K562 (cell line): ENCODE measurements around the gene KCNQ4. TPM values are rescaled to one million over a fixed set of nuclear protein-coding genes. Genes with fewer than 3 reads are reported as not detected.

ENCODE experiments used
- ARID2 ChIP-seq: fragments of 450-650 bp; IDR thresholded peaks from 2 replicates; pipeline ENCODE4 v1.6.1; 2017; ENCODE audit warnings: antibody characterized with exemption, mild to moderate bottlenecking
- ATF1 ChIP-seq, 2 experiments: fragments of 450-650 bp in 1 of 2; IDR thresholded peaks; 2 replicates each; pipeline ENCODE4 v1.6.1; 2016; ENCODE audit warnings: missing compliant biosample characterization in 1 of 2, missing genetic modification characterization in 1 of 2
- BRD9 ChIP-seq: fragments of 450-650 bp; IDR thresholded peaks from 2 replicates; pipeline ENCODE4 v1.6.1; 2018; ENCODE audit warnings: low read depth; ENCODE audit not compliant: partially characterized antibody
- CEBPG ChIP-seq, 3 experiments: fragments of 200-800 bp in 1 of 3; sonication (Bioruptor generic) in 1 of 3; sonication (generic) in 1 of 3; formaldehyde crosslinking in 1 of 3; IDR thresholded peaks in 2 of 3; conservative IDR thresholded peaks in 1 of 3; 2 replicates each; pipeline versions ENCODE4 v1.6.1 to v1.8.0; 2016 to 2022; ENCODE audit warnings: missing compliant biosample characterization in 2 of 3, missing genetic modification characterization in 2 of 3, mild to moderate bottlenecking in 1 of 3, missing genetic modification reagents in 1 of 3
- CTCF ChIP-seq, 3 experiments: IDR thresholded peaks in 2 of 3; conservative IDR thresholded peaks in 1 of 3; 2 replicates each; pipeline ENCODE4 v1.5.1; 2011 to 2012; ENCODE audit warnings: low read length in 3 of 3, mild to moderate bottlenecking in 3 of 3, control low read depth in 2 of 3, improper control_type of control experiment in 1 of 3, inconsistent platforms in 1 of 3, low read depth in 1 of 3, mixed read lengths in 1 of 3, moderate library complexity in 1 of 3; ENCODE audit not compliant: insufficient read depth in 2 of 3
- CTCFL ChIP-seq: IDR thresholded peaks from 2 replicates; pipeline ENCODE4 v1.6.1; 2011; ENCODE audit warnings: borderline replicate concordance, low read depth, mild to moderate bottlenecking, moderate library complexity, low read length; ENCODE audit not compliant: insufficient read depth, poor library complexity, severe bottlenecking
- EP300 ChIP-seq: IDR thresholded peaks from 2 replicates; pipeline ENCODE4 v1.6.1; 2012; ENCODE audit warnings: low read length, improper control_type of control experiment
- NR2C2 ChIP-seq, 2 experiments: fragments of 200-800 bp in 1 of 2; sonication (Bioruptor generic) in 1 of 2; sonication (generic) in 1 of 2; formaldehyde crosslinking in 1 of 2; IDR thresholded peaks; 2 replicates each; pipeline versions ENCODE4 v1.6.1 to v1.8.0; 2016 to 2022; ENCODE audit warnings: mild to moderate bottlenecking in 1 of 2, missing compliant biosample characterization in 1 of 2, missing genetic modification characterization in 1 of 2, missing genetic modification reagents in 1 of 2
- RBM25 ChIP-seq: fragments of 200-400 bp; formaldehyde crosslinking; IDR thresholded peaks from 2 replicates; pipeline ENCODE4 v1.6.1; 2018; ENCODE audit warnings: low read length, low read depth, moderate library complexity; ENCODE audit not compliant: severe bottlenecking
- SOX6 ChIP-seq: fragments of 450-650 bp; IDR thresholded peaks from 2 replicates; pipeline ENCODE4 v1.6.1; 2014; ENCODE audit warnings: mild to moderate bottlenecking
- STAT5A ChIP-seq: IDR thresholded peaks from 2 replicates; pipeline ENCODE4 v1.6.1; 2012; ENCODE audit warnings: low read length, inconsistent platforms, borderline replicate concordance
- ZBED1 ChIP-seq: IDR thresholded peaks from 2 replicates; pipeline ENCODE4 v1.6.1; 2014
- ZNF12 ChIP-seq: sonication (generic); formaldehyde crosslinking; IDR thresholded peaks from 2 replicates; pipeline ENCODE4 v1.4.0; 2020; ENCODE audit warnings: mild to moderate bottlenecking, missing genetic modification reagents
- ZNF174 ChIP-seq: fragments of 250-450 bp; sonication (Bioruptor Pico); IDR thresholded peaks from 2 replicates; pipeline ENCODE4 v1.4.0; 2020; ENCODE audit warnings: mild to moderate bottlenecking
- ZNF311 ChIP-seq: fragments of 250-450 bp; sonication (Bioruptor Pico); IDR thresholded peaks from 2 replicates; pipeline ENCODE4 v1.4.0; 2020; ENCODE audit warnings: mild to moderate bottlenecking, moderate library complexity
- ZNF347 ChIP-seq: fragments of 450-650 bp; formaldehyde crosslinking; IDR thresholded peaks from 2 replicates; pipeline ENCODE4 v1.4.0; 2020; ENCODE audit warnings: low read depth, mild to moderate bottlenecking, moderate library complexity
- polyA plus RNA-seq, 8 experiments: library from polyadenylated mRNA; depleted of rRNA in 4 of 8; stranded (reverse) in 5 of 8; unstranded in 3 of 8; fragments of >200 nt; fragmentation: Nextera tagmentation in 2 of 8; fragmentation: Illumina TruSeq in 1 of 8; extraction: Ambion mirVana in 2 of 8; extraction: Trizol in 1 of 8; gene quantifications; 2 replicates each; pipeline versions ENCODE4 v1.2.1 to v1.2.3, GENCODE V29; 2011 to 2014; ENCODE audit warnings: inconsistent platforms in 1 of 8, missing spikeins in 1 of 8
- total RNA-seq, 7 experiments: library from RNA; depleted of rRNA in 6 of 7; stranded (reverse); fragments of >200 nt in 6 of 7; fragmentation: Illumina TruSeq in 2 of 7; extraction: Trizol in 2 of 7; gene quantifications; 2 replicates each; pipeline versions ENCODE4 v1.2.1 to v1.2.3, GENCODE V29; 2011 to 2021; ENCODE audit warnings: low replicate concordance in 1 of 7
- TF ChIP-seq, protein P1 (sequence below): sonication (generic); formaldehyde crosslinking; IDR thresholded peaks from 2 replicates; pipeline ENCODE4 v1.8.1; 2023; ENCODE audit warnings: mild to moderate bottlenecking, missing genetic modification reagents, moderate library complexity
- TF ChIP-seq, protein P2 (sequence below): fragments of 250-450 bp; sonication (Bioruptor Pico); IDR thresholded peaks from 2 replicates; pipeline ENCODE4 v1.9.0; 2021; ENCODE audit warnings: mild to moderate bottlenecking, inconsistent platforms

The KCNQ4 gene
- total and polyA plus RNA-seq, 9 of the 15 experiments (the other 6 are each of a cell fraction or from before 2014, with no cell fraction given): 0.07 to 4.1 (median 0.79) TPM

DNA sequence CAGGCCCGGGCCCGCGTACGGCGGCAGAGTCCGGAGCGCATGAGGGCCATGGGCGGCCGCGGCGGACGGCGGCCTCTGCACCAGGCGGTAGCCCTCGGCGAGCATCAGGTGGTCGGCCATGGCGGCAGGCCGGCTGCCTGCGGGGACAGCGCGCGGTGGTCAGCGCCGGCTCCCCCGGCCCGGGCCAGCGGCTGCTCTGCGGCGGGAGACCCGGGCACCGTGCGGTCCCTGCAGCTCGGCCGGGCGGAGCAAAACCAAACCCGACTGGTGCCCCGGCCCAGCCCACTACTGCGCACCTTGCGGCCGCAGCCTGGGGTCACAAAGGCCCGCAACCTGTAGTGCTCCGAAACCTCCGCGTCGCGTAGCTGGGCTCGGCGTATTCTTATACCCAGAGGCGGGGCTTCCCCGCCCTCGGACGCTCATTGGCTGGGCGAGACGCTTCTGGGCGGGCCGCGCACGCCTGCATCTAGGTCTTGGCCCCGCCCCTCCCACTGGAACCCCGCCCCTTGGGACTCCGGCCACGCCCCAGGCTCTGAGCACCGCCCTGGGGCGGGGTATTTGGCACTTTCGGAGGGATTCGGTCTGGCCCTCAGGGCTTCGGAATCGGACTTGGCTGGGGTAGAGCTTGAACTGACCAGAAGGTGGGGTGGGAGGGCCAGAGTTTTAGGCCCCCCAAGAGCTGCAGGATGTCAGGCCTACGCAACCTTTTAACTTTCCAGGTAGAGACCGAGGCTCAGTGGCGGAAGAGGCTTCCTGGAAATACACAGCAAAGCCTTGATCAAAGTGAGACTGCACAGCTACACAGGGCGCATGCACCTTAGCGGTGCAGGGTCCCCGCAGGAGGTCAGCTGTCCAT lies 78.6 kb downstream of the KCNQ4 start, which contains the start of gene CITED4 (continued):
- TF ChIP-seq CTCF (IDR thresholded peaks at IDR 0.05 in 2 of 3, conservative IDR thresholded peaks at IDR 0.05 in 1 of 3; ENCODE audit: insufficient read depth in 2 of 3, low read depth in 1 of 3, low read length in 3 of 3) (peak; percentile 79 to 95 (median 85)), ZNF347 (CRISPR knock-in tag) (no peak), CEBPG (CRISPR knock-in tag; IDR thresholded peaks at IDR 0.05) (no peak), CEBPG (tag; conservative IDR thresholded peaks at IDR 0.05 in 1 of 2, IDR thresholded peaks at IDR 0.05 in 1 of 2) (no peak), ARID2 (peak; percentile 96), NR2C2 (CRISPR knock-in tag; IDR thresholded peaks at IDR 0.05) (0 out of 2 replicates have a peak, but pooled peaks have one; percentile 17), NR2C2 (tag; IDR thresholded peaks at IDR 0.05) (no peak), ZBED1 (no peak), ZNF12 (CRISPR knock-in tag) (no peak), STAT5A (peak; percentile 21; the same call in 1 of the 2 replicates), CTCFL (no peak), RBM25 (peak; percentile 69), EP300 (peak; percentile 35; the same call in 1 of the 2 replicates), BRD9 (peak; percentile 83), SOX6 (peak; percentile 52), ZNF311 (CRISPR knock-in tag) (no peak), ZNF174 (no peak), ATF1 (CRISPR knock-in tag; IDR thresholded peaks at IDR 0.05) (no peak), ATF1 (tag; IDR thresholded peaks at IDR 0.05) (peak; percentile 43)
- TF ChIP-seq, protein P1, sequence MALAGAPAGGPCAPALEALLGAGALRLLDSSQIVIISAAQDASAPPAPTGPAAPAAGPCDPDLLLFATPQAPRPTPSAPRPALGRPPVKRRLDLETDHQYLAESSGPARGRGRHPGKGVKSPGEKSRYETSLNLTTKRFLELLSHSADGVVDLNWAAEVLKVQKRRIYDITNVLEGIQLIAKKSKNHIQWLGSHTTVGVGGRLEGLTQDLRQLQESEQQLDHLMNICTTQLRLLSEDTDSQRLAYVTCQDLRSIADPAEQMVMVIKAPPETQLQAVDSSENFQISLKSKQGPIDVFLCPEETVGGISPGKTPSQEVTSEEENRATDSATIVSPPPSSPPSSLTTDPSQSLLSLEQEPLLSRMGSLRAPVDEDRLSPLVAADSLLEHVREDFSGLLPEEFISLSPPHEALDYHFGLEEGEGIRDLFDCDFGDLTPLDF (CRISPR knock-in tag): peak; percentile 48; the same call in 1 of the 2 replicates
- TF ChIP-seq, protein P2, sequence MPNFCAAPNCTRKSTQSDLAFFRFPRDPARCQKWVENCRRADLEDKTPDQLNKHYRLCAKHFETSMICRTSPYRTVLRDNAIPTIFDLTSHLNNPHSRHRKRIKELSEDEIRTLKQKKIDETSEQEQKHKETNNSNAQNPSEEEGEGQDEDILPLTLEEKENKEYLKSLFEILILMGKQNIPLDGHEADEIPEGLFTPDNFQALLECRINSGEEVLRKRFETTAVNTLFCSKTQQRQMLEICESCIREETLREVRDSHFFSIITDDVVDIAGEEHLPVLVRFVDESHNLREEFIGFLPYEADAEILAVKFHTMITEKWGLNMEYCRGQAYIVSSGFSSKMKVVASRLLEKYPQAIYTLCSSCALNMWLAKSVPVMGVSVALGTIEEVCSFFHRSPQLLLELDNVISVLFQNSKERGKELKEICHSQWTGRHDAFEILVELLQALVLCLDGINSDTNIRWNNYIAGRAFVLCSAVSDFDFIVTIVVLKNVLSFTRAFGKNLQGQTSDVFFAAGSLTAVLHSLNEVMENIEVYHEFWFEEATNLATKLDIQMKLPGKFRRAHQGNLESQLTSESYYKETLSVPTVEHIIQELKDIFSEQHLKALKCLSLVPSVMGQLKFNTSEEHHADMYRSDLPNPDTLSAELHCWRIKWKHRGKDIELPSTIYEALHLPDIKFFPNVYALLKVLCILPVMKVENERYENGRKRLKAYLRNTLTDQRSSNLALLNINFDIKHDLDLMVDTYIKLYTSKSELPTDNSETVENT (CRISPR knock-in tag): peak; percentile 49; the same call in 1 of the 2 replicates
